ENCODE data around the gene SNX15. TPM values are rescaled to one million over a fixed set of nuclear protein-coding genes. Genes with fewer than 3 reads are reported as not detected.
"Not testable (repeated sequence)": the region's sequence is repeated elsewhere in the genome, so short reads cannot be mapped to it uniquely, and the experiment has no call there.

SNX15 gene
- total RNA-seq, 1 experiment from 2014 or later: 16.0 TPM

DNA sequence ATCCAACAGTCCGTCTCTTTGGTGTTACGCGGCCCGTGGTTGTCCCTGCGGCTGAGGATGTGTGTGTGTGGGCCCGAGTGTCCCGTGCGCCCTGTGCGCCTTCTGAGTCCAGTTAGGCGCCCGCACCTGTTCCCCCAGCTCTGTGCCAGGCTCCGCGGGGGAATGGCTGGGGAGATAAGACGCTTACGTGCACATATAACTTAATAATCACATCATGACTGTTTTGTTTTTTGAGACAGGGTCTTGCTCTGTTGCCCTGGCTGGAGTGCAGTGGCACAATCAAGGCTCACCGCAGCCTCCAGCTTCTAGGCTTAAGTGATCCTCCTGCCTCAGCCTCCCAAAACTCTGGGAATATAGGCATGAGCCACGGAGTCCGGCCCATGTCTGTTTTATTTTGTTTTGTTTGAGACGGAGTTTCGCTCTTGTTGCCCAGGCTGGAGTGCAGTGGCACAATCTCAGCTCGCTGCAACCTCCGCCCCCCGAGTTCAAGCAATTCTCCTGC, 12.5 kb upstream of the SNX15 start:
- no peak for DNase-seq (ENCODE audit: low read depth)

DNA sequence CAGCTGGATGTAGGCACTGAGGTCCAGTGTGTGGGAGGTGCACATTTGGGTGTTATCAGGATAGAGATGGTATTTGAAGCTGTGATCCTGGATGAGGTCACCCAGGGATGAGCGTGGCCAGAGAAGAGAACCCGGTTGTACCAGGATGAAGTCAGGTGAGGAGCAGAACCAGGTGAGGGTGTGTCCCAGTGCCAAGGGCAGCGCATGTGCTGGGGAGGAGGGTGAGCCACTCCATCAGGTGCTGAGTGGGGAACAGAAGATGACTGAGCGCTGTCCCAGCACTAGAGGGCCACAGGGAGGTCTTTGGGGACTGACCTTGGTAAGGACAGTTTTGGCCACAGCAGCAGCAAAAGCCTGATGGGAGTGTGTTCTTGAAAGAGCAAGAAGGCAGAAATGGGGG, 10.5 kb upstream of the SNX15 start:
- no peak for DNase-seq (ENCODE audit: low read depth)

DNA sequence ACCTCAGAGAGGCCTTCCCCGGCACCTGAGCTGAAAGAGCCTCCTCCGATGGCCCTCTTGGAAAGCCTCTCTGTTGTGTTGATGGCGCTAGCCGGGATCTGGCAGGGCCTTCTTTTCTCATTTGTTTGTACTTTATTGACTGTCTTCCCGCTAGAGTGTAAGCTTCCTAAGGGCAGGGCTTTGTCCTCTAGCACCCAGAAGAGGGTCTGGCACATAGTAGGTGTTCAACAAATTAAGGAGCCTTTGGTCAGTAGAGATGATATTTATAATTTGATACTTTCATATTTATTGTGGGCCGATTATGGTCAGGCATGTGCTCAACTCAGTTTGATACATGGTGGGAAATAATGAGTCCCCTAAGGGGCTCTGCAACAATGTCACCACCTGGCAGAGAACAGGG, 9.3 kb upstream of the SNX15 start:
- DNase-seq (ENCODE audit: low read depth): no peak

DNA sequence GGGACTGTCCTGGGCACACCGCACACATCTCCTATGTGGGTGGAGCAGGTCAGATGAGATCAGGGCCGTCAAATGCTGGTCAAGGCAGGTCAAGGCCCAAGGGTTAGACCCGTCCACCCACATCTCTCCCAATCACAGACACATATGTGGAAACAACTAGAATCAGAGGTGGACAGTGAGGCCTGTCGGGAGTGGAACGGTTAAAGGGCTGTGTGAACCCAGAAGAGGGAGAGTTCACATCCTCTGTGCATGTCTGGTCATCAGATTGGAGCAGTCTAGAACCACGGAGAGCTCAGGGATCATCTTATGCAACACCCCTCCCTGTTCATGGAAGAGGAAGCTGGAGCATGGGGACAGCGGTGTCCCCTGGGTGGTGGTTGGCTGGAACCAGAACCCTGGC, 7.4 kb upstream of the SNX15 start:
- no peak for DNase-seq (ENCODE audit: low read depth)

DNA sequence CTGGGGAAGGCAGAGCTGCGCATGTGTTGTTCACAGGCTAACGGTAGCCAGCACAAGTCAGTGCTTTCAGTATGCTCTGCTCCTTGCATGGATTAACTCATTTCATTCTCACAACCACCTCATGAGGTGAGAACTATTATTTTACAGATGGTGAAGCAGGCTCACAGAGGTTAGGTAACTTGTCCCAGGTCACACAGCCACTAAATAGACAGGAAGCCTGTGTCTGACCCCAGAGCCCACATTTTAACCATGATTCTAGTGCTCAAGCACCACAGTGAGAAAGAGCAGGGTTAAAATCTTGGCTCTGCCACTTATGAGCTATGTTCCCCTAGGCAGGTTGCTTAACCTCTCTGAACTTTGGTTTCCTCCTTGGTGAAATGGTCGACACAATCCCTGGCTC, 6.2 kb upstream of the SNX15 start:
- DNase-seq (ENCODE audit: low read depth): no peak

DNA sequence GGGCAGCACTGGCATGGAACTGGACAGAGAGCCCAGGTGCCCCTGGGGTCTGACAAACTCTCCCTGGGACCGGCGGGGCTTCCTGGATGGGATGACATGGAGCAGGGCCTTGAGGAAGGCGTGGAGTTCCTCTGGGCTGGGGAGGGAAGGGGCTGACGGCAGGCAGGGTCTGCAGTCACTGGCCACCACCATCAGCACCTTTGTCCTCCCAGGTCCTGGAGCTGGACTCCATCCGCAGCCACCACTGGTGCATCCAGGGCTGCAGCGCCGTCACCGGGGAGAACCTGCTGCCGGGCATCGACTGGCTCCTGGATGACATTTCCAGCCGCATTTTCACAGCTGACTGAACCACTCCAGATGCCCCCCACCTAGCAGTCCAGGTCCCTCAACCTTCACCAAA, 5.7 kb upstream of the SNX15 start:
- DNase-seq (ENCODE audit: low read depth): no peak

DNA sequence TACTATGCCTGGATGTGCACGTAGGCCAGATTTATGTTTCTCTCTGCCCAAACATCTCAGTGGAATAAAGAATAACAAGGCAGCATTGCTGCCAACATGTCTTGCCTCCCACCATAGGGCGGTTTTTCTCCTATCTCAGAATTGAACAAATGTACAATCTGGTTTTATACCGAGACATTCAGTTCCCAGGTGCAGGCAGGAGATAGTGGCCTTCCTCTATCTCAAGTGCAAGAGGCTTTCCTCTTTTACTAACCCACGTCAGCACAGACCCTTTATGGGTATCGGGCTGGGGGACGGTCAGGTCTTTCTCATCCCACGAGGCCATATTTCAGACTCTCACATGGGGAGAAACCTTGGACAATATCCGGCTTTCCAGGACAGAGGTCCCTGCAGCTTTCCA, 3.7 kb upstream of the SNX15 start:
- DNase-seq (ENCODE audit: low read depth): not testable (repeated sequence)

DNA sequence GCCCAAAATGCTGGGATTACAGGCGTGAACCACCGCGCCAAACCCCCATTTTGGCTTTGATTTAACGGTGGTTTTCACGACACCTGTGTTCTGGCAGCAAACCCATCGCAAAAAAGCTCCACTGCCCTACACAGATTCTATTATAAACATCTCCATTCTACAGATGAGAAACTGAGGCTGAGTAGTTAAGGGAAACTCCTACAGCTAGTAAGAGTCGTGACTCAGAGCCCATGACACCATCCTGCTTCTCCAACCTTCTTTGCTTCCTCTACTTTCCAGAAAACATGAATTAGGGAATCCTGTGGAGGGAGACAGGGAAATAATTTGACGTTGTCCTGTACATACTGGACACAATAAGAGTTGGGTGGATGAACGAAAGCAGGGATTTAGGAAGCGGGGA, 429 bp upstream of the SNX15 start:
- no peak for DNase-seq (ENCODE audit: low read depth)

DNA sequence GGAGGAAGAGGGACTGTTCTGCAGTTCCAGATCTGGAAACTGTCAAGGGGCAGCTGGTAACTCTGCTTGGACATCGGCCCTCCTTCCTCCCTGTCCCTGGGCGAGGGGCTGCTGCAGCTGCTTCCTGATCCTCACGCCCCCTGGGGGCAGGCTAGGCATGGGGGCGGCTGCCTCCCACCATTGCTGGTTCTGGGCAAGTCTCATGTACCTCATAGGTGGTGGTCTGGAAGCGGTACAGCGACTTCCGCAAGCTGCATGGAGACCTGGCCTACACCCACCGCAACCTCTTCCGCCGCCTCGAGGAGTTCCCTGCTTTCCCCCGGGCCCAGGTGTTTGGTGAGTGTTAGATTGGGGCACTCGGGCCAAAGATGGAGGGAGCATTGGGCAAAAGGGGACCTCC, 5.0 kb downstream of the SNX15 start:
- DNase-seq (ENCODE audit: low read depth): no peak

DNA sequence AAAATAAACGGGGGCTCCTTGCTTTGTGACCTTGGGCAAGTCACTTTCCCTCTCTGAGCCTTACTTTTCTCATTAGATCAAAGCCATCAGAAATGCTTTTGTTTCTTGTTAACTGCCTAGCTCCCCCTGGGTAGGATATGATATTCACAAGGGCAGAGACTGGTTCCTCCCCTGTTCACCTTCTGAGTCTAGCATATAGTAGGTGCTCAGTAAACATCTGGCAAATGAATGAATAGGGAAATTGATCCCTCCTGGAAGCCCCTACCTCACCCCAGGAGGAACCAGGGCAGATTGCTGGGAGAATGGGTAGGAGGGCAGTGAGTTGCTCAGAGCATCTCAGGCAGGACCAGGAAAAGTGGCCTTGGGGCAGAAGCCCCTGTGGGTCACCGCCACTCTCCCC, 7.2 kb downstream of the SNX15 start:
- no peak for DNase-seq (ENCODE audit: low read depth)

DNA sequence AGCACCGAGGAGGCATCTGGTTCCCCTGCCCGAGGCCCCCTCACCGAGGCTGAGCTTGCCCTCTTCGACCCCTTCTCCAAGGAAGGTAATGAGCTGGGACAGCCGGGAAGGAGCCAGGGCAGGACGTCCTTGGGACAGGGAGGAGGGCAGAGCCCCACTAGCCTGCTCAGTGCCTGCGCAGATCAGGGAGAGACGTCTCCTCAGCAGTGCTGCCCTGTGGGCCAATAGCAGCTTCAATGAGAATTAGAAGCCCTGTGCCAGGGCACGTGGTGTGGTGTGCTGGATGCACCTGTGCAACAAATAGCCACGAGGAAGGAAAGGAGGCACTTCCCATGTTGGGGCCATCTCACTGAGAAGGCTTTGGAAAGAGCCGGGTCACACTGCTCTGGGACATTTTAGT, 8.3 kb downstream of the SNX15 start:
- no peak for DNase-seq (ENCODE audit: low read depth)

DNA sequence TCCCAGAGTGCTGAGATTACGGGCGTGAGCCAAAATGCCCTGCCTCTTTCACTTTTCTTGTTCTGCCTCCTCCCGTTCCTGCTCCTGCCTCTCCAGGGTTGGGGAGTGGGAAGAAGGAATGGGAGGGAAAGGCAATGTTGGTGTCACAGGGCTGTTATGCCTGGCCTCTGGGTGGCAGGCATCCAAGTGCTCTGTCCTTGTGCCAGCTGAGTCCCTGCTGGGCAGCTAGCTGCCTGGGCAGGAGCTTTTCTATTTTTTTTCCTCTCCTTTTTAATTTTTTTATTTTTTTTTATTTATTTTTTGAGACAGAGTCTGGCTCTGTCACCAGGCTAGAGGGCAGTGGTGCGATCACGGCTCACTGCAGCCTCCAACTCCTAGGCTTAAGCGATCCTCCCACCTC, 9.7 kb downstream of the SNX15 start:
- no peak for DNase-seq (ENCODE audit: low read depth)

DNA sequence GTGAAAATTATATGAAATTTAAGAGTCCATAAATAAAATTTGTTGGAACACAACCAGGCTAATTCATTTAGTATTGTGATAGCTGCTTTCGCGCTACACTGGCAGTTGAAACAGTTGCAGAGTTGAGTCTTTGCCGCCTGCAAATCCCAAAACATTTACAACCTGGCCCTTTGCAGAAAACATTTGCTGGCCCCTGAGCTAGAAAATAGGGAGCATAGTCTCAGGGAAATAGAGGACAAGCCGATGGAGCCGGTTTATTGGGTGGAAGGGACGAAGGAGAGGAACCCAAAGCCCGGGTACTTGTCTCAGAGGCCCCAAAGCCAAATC, 13.2 kb downstream of the SNX15 start:
- no peak for DNase-seq (ENCODE audit: low read depth)

DNA sequence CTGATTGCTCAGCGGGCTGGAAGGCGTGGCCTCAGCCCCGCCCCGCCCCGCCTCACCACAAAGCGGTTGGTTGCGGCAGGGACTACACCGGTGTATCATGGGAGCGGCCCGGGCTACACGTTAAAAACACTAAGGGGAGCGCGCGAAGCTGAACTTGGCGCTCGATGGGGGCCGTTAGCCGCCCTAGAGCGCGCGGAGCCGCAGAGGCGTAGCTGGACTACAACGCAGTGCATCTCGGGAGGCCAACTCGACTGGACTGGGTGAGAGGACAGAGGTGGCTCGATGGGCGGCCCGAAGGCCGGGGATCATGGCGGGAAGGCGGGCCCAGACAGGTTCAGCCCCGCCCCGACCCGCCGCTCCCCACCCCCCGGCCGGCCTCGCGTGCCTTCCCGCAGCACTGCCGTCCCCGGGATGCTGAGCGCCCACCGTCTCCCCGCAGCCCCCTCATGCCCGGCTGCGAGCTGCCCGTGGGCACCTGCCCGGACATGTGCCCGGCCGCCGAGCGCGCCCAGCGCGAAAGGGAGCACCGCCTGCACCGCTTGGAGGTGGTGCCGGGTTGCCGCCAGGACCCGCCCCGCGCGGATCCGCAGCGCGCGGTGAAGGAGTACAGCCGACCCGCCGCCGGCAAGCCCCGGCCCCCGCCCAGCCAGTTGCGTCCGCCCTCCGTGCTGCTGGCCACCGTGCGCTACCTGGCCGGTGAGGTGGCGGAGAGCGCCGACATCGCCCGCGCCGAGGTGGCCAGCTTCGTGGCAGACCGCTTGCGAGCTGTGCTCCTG, 13.8 kb downstream of the SNX15 start, which contains the start of gene SAC3D1:
Gene SAC3D1, plus strand, starts transcription at position 364 of the 776 bp plus-strand sequence. Its CDS starts 83 bp downstream, at position 447.
- peak; percentile 96 for DNase-seq (ENCODE audit: low read depth)

DNA sequence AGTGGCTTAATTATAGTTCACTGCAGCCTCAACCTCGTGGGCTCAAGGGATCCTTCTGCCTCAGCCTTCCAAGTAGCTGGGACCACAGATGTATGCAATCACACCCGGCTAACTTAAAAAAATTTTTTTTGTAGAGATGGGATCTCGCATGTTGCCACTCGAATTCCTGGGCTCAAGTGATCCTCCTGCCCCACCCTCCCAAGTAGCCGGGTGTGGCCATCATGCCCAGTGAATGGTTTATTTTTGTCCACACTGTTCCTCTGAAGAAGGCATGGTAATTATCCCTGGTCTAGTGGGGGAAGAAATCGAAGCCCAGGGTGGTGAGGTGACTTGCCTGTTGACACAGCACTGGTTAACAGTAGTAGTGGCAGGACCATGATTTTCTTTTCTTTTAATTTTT, 15.7 kb downstream of the SNX15 start:
- no peak for DNase-seq (ENCODE audit: low read depth)

DNA sequence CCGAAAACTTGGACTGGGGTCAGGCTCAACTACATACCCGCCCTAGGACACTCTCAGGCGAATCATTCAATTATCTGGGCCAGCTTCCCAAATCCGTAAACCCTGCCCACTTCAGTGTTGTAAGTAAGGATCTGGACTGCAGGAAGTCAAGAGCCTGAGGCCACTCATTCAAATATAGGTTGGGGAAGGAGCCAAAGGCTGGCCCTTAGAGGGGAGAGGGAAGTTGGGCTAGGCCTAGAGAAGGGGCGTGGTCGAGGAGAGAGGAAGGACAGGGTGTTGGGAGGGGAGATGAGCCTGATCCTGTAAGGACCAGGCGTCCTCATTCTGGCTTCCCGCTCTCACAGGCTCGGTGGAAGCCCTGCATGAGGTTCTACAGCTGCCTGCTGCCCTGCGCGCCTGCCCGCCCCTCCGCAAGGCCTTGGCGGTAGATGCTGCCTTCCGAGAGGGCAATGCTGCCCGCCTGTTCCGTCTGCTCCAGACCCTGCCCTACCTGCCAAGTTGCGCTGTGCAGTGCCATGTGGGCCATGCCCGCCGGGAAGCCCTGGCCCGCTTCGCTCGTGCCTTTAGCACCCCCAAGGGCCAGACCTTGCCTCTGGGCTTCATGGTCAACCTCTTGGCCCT, 16.8 kb downstream of the SNX15 start:
- DNase-seq (ENCODE audit: low read depth): no peak

DNA sequence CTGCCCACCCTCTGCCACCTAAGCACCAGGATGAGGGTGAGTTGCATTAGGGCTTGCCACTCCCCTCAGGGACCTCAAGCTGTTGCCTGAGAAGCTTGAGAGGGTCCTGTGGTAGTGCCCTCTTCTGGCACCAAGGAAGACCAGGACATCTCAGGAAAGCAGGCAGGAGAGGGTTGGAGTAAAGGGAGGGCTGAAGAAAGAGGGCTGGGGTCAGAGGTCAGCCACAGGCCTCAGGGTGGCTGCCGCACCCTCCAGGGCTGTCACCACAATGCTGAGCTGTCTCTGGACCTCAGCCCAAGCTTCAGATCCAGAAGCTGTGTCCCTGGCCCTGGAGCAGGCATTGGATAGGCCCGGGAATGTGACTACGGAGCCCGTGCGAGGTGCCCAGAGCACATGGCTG, 17.8 kb downstream of the SNX15 start:
- no peak for DNase-seq (ENCODE audit: low read depth)

DNA sequence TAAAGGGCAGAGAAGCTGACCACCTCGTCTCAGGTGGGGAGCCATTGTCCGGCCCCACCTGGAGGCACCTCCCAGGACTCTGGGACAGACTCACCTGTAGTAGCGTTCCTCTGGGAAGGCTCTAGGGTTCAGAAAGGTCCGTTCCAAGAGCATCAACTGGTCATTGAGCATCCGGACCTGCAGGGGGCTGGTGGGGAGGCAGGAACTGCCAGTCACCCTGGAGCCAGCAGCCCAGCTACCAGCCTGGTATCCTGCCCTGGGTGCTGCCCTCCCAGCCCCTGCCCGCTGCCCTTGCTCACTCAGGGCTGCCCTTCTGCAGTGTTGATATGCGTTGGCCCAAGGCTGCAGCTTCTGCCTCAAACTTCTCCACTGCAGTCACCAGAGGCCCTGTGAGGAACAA, 18.5 kb downstream of the SNX15 start:
- DNase-seq (ENCODE audit: low read depth): no peak

DNA sequence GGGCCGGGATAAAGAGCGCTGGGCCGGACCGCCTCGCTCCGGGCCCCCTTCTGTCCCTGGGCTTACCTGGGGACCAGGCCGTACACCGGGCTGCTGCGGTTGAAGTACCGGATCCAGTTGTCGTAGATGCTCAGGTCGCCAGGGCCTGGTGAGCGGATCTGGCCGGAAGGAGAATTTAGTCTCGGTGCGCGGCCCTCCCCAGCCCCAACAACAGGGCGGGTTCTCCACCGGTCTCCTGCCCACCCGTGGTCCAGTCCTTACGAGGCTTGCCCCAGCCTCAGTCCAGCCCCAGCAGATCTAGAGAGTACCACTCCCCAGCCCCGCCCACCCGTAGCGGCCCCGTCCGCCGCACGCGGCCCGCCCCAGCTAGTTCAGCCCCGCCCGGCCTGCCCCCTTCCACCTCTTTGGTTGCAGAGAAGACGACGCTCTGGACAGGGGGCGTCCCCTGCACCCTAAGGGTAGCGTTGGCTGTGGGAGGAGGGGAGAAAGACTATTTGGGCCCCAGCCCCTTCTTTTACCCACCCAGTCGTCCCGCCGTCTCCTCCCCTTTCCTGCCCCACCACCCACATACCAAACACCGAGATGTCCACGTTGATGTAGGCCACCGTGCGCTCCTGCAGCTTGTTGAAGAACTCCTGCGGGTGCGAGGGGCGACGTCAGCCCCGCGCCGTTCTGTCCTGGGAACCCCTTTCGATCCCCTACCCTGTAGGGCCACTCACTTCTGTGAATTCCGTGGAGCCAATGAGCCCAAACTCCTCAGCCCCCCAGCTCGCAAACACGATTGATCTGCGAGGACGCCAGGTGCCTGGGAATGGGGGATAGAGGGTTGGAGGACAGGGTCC, 20.6 kb downstream of the SNX15 start:
- no peak for DNase-seq (ENCODE audit: low read depth)

DNA sequence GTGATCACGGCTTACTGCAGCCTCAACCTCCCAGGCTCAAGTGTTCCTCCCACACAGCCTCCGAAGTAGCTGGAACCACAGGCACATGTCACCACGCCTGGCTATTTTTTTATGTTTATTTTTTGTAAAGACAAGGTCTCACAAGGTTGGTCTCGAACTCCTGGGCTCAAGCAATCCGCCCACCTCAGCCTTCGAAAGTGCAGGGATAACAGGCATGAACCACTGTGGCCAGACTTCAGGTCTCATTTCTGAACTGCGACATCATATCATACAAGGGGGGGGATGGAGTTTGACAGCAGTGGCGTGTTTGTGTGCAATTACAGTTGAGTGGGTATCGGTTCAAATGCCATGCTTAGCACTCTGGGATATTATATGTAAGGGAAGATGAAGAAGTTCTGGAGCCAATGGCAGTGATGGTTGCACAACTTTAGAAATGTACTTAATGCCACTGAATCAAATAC, 24.2 kb downstream of the SNX15 start:
- DNase-seq (ENCODE audit: low read depth): no peak

DNA sequence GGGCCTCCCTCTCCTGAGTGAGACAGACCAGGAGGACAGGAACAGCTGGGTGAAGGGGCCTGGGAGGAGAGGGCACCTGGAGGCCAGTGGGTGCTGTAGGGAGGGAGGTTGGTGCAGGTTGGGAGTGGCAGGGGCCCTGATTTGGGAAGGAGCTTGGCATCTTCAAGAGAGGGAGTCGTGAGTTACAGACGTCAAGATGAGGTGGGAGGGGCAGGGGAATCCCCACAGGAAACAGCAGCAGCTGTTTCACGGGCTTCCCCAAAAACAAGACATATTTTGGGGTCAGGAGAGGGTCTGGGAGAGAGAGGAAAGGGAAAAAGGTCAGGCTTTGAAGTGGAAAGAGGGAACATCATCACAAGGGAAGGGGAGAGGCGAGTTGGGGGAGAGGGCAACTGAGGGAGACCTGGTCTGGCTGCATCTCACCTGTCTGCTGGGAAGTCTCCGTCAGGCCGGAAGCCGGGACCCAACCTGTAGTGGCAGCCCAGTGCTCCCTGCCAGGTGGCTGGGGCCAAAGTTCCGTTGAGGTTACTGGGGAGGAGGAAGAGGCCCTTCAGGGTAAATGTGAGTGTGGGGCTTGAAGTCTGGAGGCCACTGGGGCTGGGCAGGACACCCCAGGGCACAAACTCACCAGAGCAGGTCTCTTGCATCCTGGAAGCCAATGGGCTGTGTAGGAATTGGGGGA, 26.7 kb downstream of the SNX15 start:
- DNase-seq (ENCODE audit: low read depth): no peak

DNA sequence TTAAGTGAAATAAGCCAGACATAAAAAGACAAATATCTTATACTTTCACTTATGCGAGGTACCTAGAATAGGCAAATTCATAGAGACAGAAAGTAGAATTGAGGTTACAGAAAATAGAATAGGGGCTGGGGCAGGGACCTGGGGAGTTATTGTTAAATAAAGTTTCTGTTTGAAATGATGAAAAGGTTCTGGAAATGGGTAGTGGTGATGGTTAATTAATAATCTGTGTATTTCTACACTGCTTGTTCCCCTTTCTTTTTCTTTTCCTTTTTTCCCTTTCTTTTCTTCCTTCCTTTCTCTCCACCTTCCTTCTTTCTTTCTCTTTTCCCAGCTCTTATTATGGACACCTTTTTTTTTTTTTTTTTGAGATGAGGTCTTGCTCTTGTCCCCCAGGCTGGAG, 28.3 kb downstream of the SNX15 start:
- no peak for DNase-seq (ENCODE audit: low read depth)
